Left lung (tissue), 10 donors: ENCODE measurements around the gene AKAP3. TPM values are rescaled to one million over a fixed set of nuclear protein-coding genes. Genes with fewer than 3 reads are reported as not detected.

Experiments
- ATAC-seq: fragments of 200-7000 bp; cut with Tn5 transposase; one replicate; pipeline ENCODE4 v1.9.1; 2020; ENCODE audit warnings: moderate library complexity
- DNase-seq, 4 donors: peaks; one replicate each; pipeline ENCODE4 v3.0.0-alpha.2; 2013 to 2020
- H3K27ac ChIP-seq, 2 donors: fragments of 200-600 bp; sonication (generic) in 1 of 2; one replicate each; pipeline versions ENCODE4 v1.5.0 to v1.8.0; 2020 to 2021
- H3K27me3 ChIP-seq, 2 donors: fragments of 200-600 bp; sonication (generic) in 1 of 2; one replicate each; pipeline versions ENCODE4 v1.5.0 to v1.8.0; 2020 to 2021
- H3K36me3 ChIP-seq, 2 donors: fragments of 200-600 bp; sonication (generic) in 1 of 2; one replicate each; pipeline versions ENCODE4 v1.5.0 to v1.8.0; 2020 to 2021
- H3K4me1 ChIP-seq, 2 donors: fragments of 200-600 bp; one replicate each; pipeline ENCODE4 v1.8.0; 2021
- H3K4me3 ChIP-seq, 2 donors: fragments of 200-600 bp; sonication (generic) in 1 of 2; one replicate each; pipeline versions ENCODE4 v1.5.0 to v1.8.0; 2020 to 2021; ENCODE audit warnings: mild to moderate bottlenecking in 1 of 2
- H3K9me3 ChIP-seq, 2 donors: fragments of 200-600 bp; sonication (generic) in 1 of 2; one replicate each; pipeline versions ENCODE4 v1.5.0 to v1.8.0; 2020 to 2021
- intact Hi-C, 2 donors: fragments of 100-400 bp; cut with DNase I; formaldehyde crosslinking; loops; one replicate each; pipeline versions ENCODE4 v1.11.2 to v1.14.2; 2022
- polyA plus RNA-seq, 6 donors: library from polyadenylated mRNA; unstranded; fragments of 120-200 nt; gene quantifications; one replicate each; pipeline ENCODE4 v1.2.1, GENCODE V29; 2013; ENCODE audit not compliant: insufficient read length in 6 of 6
- total RNA-seq, 2 donors: library from RNA; stranded (reverse); fragmentation: NEBNext Ultra II Directional; extraction: Animal tissue kit (Norgen Biotek cat#: 25700); gene quantifications; one replicate each; pipeline ENCODE4 v1.2.1, GENCODE V29; 2021
- TF ChIP-seq, protein P1 (sequence below), 2 donors: fragments of 200-600 bp; sonication (generic) in 1 of 2; IDR thresholded peaks; one replicate each; pipeline versions ENCODE4 v1.5.0 to v1.8.0; 2021; ENCODE audit warnings: antibody characterized with exemption in 2 of 2
- donor health status: DM: no; HTN: yes; CAD: no.
- donor health status: DM: no; HTN: no; CAD: no.

The AKAP3 gene
- total and polyA plus RNA-seq, 8 donors, result 1.0 to 4.5 (median 2.0) TPM

DNA sequence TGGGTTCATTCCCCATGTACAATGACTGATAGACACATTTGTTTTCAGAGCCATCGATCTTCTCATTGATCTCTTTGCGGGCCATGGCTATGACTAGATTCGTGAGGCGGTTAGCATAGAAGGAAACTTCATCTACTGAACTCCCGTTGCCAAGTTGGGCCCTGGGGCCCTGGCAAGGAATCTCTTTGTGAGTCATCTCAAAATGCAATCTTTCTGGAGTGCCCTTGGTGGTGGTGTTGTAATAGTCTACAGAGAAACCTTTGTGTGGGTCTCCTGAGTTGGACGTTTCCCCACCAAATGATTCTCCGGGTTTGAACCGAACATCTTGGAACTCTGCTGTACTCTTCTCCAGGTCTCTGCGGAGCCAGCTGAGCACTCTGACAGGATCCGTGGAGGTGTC lies 20.4 kb downstream of the AKAP3 start:
- no peaks in the 10 kb centered on the region for H3K27me3 ChIP-seq
- TF ChIP-seq, protein P1, sequence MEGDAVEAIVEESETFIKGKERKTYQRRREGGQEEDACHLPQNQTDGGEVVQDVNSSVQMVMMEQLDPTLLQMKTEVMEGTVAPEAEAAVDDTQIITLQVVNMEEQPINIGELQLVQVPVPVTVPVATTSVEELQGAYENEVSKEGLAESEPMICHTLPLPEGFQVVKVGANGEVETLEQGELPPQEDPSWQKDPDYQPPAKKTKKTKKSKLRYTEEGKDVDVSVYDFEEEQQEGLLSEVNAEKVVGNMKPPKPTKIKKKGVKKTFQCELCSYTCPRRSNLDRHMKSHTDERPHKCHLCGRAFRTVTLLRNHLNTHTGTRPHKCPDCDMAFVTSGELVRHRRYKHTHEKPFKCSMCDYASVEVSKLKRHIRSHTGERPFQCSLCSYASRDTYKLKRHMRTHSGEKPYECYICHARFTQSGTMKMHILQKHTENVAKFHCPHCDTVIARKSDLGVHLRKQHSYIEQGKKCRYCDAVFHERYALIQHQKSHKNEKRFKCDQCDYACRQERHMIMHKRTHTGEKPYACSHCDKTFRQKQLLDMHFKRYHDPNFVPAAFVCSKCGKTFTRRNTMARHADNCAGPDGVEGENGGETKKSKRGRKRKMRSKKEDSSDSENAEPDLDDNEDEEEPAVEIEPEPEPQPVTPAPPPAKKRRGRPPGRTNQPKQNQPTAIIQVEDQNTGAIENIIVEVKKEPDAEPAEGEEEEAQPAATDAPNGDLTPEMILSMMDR (IDR thresholded peaks at IDR 0.05), result no peak
- ATAC-seq (no peak), DNase-seq (no peak)
- intact Hi-C loops, result no loop called here
- no peak overlapping the region for H3K4me3 ChIP-seq
- H3K27ac ChIP-seq, result no peak overlapping the region
- no peaks in the 10 kb centered on the region for H3K36me3 ChIP-seq
- H3K9me3 ChIP-seq, result no peaks in the 10 kb centered on the region
- no peaks in the 10 kb centered on the region for H3K4me1 ChIP-seq

DNA sequence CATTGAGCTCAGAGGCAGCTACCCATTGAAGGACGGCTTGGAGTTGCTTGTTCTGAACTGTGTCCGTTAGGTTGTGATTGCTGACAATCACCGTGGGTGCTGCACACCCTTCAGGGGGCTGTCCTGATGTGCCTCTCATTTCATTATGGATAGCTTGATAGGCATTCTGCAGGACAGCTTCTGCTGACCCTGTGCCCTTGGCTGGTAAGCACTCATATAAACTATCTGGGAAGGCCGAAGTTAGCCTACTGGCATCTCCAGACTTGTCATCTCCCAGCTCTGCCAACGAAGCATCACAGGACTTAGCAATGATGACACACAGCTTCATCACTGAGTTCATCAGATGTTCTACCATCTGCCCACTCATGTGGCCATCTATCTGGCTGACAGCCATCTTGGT lies 22.3 kb downstream of the AKAP3 start:
- Histone ChIP-seq H3K27ac (no peak overlapping the region), H3K4me3 (no peak overlapping the region), H3K4me1 (no peaks in the 10 kb centered on the region), H3K9me3 (no peaks in the 10 kb centered on the region), H3K27me3 (no peaks in the 10 kb centered on the region), H3K36me3 (no peaks in the 10 kb centered on the region)
- TF ChIP-seq, protein P1 (IDR thresholded peaks at IDR 0.05), result no peak
- ATAC-seq (no peak), DNase-seq (no peak)
- intact Hi-C loops, result no loop called here

DNA sequence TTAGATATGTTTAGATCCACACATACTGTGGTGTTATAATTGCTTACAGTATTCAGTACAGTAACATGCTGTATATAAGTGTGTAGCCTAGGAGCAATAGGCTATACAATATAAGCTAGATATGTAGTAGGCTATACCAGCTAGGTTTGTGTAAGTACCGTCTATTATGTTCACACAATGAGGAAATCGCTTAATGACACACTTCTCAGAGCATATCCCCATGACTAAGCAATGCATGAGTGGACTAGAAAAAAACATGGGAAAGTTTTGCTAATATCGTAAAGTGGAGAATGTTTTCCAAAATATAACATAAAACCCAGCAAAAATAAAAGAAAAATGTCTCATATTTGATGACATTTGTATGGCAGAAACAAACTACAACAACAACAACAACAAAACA lies 27.3 kb downstream of the AKAP3 start:
- Histone ChIP-seq H3K27me3 (no peaks in the 10 kb centered on the region), H3K4me3 (no peak overlapping the region), H3K27ac (no peak overlapping the region), H3K36me3 (no peaks in the 10 kb centered on the region), H3K9me3 (no peaks in the 10 kb centered on the region), H3K4me1 (no peaks in the 10 kb centered on the region)
- intact Hi-C loops, result no loop called here
- TF ChIP-seq, protein P1 (IDR thresholded peaks at IDR 0.05), result no peak
- DNase-seq, result no peak
- ATAC-seq, result no peak

DNA sequence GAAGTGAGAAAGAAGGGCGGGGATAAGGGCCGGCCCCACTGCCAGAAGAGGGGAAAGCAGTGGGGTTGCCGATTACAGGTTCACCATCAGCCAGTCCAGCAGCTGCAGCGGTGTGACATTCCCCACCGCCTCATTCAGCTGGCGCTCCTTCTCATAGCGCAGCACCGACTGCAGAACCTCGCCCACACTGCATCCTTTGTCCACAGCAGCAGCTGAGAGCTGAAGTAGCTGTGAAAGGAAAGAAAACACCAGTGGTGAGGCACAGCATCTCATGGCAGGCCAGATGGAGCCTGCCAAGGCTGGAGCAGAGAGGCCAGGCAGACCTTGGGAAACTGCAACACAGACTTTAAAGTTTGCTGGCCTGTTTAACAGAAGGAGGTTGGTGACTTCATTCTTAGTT lies 33.2 kb downstream of the AKAP3 start:
- H3K36me3 ChIP-seq, result peaks cover 0 to 54% of the 10 kb centered on the region in 2 donors
- peak in 1 of 4 donors; percentile 16 for DNase-seq

DNA sequence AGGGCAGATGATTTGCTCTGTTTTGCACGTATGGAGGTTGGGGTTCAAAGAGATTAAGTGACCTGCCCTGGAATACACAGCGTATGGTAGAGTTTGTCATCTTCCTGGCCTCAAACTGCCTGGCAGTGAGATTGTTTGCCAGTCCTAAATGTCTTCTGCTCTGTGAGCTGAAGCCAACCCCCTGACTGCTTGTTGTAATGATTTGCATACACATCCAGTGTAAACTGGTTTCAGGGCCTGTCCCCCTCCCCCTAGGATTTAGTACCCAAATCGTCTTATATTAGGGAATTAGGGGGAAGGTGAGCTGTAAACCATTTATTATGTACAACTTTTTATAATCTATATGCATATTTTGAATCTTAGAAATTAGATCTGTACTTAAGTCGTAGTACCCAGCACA lies 38.4 kb downstream of the AKAP3 start:
- H3K36me3 ChIP-seq, result peaks cover 0 to 54% of the 10 kb centered on the region in 2 donors
- no peak overlapping the region for H3K27ac ChIP-seq
- H3K4me3 ChIP-seq, result no peak overlapping the region
- DNase-seq, result no peak
- TF ChIP-seq, protein P1 (IDR thresholded peaks at IDR 0.05), result no peak
- intact Hi-C loops, result no loop called here
- ATAC-seq, result no peak
- H3K4me1 ChIP-seq, result peaks cover 11% of the 10 kb centered on the region in 2 donors
- H3K9me3 ChIP-seq, result no peaks in the 10 kb centered on the region
- no peaks in the 10 kb centered on the region for H3K27me3 ChIP-seq

More for the DNA sequence above, 33.2 kb downstream of the AKAP3 start:
- Histone ChIP-seq H3K27me3 (no peaks in the 10 kb centered on the region), H3K9me3 (no peaks in the 10 kb centered on the region), H3K4me3 (no peak overlapping the region), H3K27ac (no peak overlapping the region), H3K4me1 (no peaks in the 10 kb centered on the region)
- intact Hi-C loops, result no loop called here
- ATAC-seq, result no peak
- TF ChIP-seq, protein P1 (IDR thresholded peaks at IDR 0.05), result no peak
